ENCODE measurements around the gene TAS2R38.

Gene TAS2R38

GRCh38 chr7:141976524-141977245, 3.1 kb upstream of the TAS2R38 start:
- TF ChIP-seq FOXP2 (optimal IDR thresholded peaks at IDR 0.05; ENCODE audit: borderline replicate concordance, extremely low read depth, extremely low read length, insufficient read depth), result no peak
- TF ChIP-seq TAF1 (IDR thresholded peaks at IDR 0.05; ENCODE audit: borderline replicate concordance, insufficient read depth, low read length), result no peak
- TF ChIP-seq, protein P1, sequence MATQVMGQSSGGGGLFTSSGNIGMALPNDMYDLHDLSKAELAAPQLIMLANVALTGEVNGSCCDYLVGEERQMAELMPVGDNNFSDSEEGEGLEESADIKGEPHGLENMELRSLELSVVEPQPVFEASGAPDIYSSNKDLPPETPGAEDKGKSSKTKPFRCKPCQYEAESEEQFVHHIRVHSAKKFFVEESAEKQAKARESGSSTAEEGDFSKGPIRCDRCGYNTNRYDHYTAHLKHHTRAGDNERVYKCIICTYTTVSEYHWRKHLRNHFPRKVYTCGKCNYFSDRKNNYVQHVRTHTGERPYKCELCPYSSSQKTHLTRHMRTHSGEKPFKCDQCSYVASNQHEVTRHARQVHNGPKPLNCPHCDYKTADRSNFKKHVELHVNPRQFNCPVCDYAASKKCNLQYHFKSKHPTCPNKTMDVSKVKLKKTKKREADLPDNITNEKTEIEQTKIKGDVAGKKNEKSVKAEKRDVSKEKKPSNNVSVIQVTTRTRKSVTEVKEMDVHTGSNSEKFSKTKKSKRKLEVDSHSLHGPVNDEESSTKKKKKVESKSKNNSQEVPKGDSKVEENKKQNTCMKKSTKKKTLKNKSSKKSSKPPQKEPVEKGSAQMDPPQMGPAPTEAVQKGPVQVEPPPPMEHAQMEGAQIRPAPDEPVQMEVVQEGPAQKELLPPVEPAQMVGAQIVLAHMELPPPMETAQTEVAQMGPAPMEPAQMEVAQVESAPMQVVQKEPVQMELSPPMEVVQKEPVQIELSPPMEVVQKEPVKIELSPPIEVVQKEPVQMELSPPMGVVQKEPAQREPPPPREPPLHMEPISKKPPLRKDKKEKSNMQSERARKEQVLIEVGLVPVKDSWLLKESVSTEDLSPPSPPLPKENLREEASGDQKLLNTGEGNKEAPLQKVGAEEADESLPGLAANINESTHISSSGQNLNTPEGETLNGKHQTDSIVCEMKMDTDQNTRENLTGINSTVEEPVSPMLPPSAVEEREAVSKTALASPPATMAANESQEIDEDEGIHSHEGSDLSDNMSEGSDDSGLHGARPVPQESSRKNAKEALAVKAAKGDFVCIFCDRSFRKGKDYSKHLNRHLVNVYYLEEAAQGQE (IDR thresholded peaks at IDR 0.05; ENCODE audit: insufficient read depth in 1 of 2, low read depth in 2 of 2, low read length in 2 of 2), result no peak
- TF ChIP-seq POLR2AphosphoS5 (IDR thresholded peaks at IDR 0.05; ENCODE audit: low read depth, low read length), result no peak
- no peak for TF ChIP-seq SIN3A (IDR thresholded peaks at IDR 0.05; ENCODE audit: borderline replicate concordance, insufficient read depth, low read length)

DNA sequence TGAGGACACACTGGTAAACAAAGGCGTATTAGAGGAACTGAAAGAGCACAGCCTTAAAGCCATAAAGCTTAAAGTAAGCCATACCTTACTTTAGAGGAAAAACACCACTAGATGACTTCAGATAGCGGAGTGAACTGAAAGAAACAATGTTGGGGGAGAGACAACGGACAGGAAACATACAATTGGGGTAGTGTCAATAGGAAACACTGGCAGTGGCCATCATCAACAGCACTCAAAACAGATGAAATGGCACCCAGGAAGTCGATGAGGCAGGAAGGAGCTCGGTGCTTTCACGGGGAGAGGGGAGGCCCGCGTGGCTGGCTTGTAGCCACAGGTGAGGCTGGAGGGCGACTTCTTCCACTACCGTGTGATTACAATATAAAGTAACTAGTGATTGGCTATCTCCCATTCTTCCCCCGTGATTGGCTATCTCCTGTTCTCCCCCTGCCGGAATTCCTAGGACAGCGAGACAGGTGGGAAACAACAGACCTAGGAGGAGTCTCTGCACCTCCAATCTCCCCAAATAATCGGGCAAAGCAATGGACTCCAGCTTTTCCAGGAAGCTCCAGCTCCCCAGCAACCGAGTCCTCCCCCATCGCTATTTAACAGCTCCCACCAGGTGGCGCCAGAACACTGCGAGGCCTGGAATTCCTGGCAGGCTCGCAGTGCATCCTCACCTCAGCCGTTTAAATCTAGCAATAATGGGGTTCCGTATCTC, 2.4 kb upstream of the TAS2R38 start:
- TF ChIP-seq FOXP2 (optimal IDR thresholded peaks at IDR 0.05; ENCODE audit: borderline replicate concordance, extremely low read depth, extremely low read length, insufficient read depth), result no peak

DNA sequence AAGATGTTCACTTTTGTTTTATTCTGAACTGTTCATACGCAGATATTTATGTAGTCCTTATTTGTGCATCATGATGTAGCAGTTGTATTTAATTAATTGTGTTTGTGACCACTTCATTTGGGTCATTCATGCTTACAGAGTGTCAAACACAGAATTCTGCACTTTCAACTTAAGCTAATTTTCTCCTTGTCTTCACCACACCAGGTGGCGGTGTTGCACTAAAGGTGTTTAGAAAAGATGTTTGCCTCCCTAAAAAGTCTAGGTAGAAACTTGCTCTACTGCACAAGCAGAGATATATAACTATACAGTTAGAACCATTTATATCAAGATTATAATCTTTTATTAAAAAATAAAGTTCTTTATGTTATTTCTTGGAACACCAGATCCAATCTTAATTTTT, 1.3 kb upstream of the TAS2R38 start:
- TF ChIP-seq FOXP2 (optimal IDR thresholded peaks at IDR 0.05; ENCODE audit: borderline replicate concordance, extremely low read depth, extremely low read length, insufficient read depth), result no peak
- no peak for TF ChIP-seq TAF1 (IDR thresholded peaks at IDR 0.05; ENCODE audit: borderline replicate concordance, insufficient read depth, low read length)
- TF ChIP-seq SIN3A (IDR thresholded peaks at IDR 0.05; ENCODE audit: borderline replicate concordance, insufficient read depth, low read length), result no peak
- TF ChIP-seq, protein P1 (IDR thresholded peaks at IDR 0.05; ENCODE audit: insufficient read depth in 1 of 2, low read depth in 2 of 2, low read length in 2 of 2), result no peak
- no peak for TF ChIP-seq POLR2AphosphoS5 (IDR thresholded peaks at IDR 0.05; ENCODE audit: low read depth, low read length)

GRCh38 chr7:141960687-141961422, 12.7 kb downstream of the TAS2R38 start:
- TF ChIP-seq, protein P1 (IDR thresholded peaks at IDR 0.05; ENCODE audit: insufficient read depth in 1 of 2, low read depth in 2 of 2, low read length in 2 of 2), result no peak
- TF ChIP-seq SIN3A (IDR thresholded peaks at IDR 0.05; ENCODE audit: borderline replicate concordance, insufficient read depth, low read length) (no peak), TAF1 (IDR thresholded peaks at IDR 0.05; ENCODE audit: borderline replicate concordance, insufficient read depth, low read length) (no peak), FOXP2 (optimal IDR thresholded peaks at IDR 0.05; ENCODE audit: borderline replicate concordance, extremely low read depth, extremely low read length, insufficient read depth) (no peak), POLR2AphosphoS5 (IDR thresholded peaks at IDR 0.05; ENCODE audit: low read depth, low read length) (no peak)

DNA sequence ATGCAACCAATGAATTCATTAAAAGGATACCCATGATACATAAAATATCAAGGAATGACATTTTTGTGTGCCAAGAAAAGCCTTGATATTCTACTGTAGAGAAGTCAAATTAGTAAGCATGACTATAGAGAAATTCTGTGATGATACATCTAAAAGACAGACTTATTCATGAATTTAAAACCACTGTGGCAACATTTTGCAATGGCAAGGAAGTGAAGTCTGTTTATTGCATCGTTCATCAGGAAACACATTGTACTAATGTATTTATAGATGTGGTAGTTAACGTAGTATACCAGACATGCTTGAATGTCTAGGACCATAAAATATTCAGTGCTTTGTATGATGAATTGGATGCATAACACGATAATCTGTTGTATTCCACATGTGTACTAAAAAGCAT, 17.5 kb downstream of the TAS2R38 start:
- TF ChIP-seq FOXP2 (optimal IDR thresholded peaks at IDR 0.05; ENCODE audit: borderline replicate concordance, extremely low read depth, extremely low read length, insufficient read depth), result no peak
- TF ChIP-seq, protein P1 (IDR thresholded peaks at IDR 0.05; ENCODE audit: insufficient read depth in 1 of 2, low read depth in 2 of 2, low read length in 2 of 2), result no peak
- TF ChIP-seq POLR2AphosphoS5 (IDR thresholded peaks at IDR 0.05; ENCODE audit: low read depth, low read length), result no peak
- no peak for TF ChIP-seq TAF1 (IDR thresholded peaks at IDR 0.05; ENCODE audit: borderline replicate concordance, insufficient read depth, low read length)
- TF ChIP-seq SIN3A (IDR thresholded peaks at IDR 0.05; ENCODE audit: borderline replicate concordance, insufficient read depth, low read length), result no peak

Measured in PFSK-1 (cell line).